SH-SY5Y (cell line): ENCODE measurements around the gene TIMM10B.

ENCODE experiments used
- GATA2 ChIP-seq: IDR thresholded peaks from 2 replicates; pipeline ENCODE4 v1.6.1; 2011; ENCODE audit warnings: mild to moderate bottlenecking, low read depth, low read length
- GATA3 ChIP-seq: IDR thresholded peaks from 2 replicates; pipeline ENCODE4 v1.6.1; 2011; ENCODE audit warnings: low read depth, mild to moderate bottlenecking, low read length, moderate library complexity

TIMM10B gene

DNA sequence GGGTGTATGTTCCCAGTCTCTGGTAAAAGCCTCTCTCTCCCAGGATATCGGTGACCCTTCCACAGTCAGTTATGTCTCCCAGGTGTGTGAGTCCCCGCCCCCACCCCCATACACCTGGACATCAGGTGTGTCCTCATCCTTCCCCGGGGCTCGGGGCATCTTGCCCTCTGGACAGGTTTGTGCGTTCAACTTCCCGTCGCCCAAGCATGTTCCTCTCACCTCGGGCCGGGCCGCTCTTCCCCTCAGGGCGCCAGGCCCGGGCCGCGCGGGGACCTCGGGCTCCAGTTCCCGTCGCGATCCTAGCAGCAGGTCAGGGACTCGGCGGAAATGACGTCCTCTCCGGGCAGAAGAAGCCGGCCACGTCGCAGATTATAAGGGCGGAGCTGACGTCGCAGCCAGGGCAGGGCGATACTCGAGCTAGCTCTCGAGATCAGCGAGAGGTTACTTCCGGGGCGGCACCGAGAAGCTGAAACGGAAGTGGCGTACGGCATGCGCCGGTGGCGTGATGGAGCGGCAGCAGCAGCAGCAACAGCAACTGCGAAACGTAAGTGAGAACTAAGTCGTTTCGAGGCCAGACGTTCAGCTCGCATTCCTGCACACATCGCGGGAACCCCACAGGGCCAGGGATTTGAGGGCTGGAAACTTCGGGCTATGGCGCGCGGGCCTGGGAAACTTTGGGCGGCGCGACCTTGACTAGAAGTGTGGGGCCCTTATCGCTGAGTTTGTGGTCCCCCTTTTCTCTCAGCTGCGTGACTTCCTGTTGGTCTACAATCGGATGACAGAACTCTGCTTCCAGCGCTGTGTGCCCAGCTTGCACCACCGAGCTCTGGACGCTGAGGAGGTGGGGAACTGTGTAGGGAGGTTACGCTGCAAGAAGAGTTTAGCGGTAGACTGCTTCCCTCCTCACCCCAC, at the start of gene TIMM10B, which contains the start of gene ARFIP2:
TSS of gene TIMM10B (plus strand) at position 490 of the 912 bp plus-strand sequence. CDS start at position 506, 16 bp downstream.
TSS of gene ARFIP2 (minus strand) at position 320 of the 912 bp plus-strand sequence. CDS start 910 bp downstream, outside the sequence.
- no peak for TF ChIP-seq GATA2
- TF ChIP-seq GATA3 = no peak

- TF ChIP-seq GATA3 (no peak), GATA2 (no peak)
These were observed 49.4 kb upstream of the TIMM10B start for GRCh38 chr11:6431861-6432260.

GRCh38 chr11:6433998-6434660, 47.2 kb upstream of the TIMM10B start:
- no peak for TF ChIP-seq GATA2
- TF ChIP-seq GATA3 = no peak

DNA sequence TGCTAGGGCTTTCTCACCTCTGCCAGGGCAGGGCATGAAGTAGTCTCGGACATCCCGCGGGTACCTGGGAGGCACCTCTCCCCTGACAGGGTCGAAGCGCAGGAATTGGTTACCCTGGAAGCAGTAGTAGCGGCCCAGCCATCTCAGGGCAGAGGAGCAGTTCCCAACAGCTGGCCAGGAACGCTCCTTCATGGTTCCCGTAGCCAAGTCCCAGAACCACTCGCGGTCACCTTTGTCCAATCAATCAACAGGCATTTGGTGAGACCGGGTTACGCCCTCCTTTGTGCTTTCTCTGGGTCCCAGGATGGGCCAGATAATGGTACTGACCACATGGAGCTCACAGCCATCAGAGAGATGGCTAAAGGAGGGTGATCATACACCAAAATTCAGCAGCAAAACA, 43.9 kb upstream of the TIMM10B start:
- no peak for TF ChIP-seq GATA3
- no peak for TF ChIP-seq GATA2

DNA sequence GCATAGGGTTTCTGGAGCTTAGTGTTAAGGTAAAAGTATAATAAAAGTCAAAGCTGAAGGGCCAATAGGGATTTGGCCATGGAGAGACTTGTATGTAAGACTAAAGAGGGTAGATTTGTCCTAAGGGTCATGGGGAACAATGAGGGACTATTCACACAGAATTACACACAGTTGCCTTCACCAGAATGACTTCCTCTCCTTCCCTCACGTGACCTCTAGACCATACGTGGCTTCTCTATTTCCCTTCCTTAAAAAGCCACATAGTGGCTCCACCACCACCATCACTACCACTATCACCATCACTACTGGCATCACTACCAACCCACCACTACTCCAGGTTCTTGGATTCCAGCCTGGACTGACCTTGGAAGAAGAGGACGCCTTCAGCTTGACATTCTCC, 43.3 kb upstream of the TIMM10B start:
- TF ChIP-seq GATA3 (no peak), GATA2 (no peak)

GRCh38 chr11:6438979-6439571, 42.2 kb upstream of the TIMM10B start:
- no peak for TF ChIP-seq GATA3
- no peak for TF ChIP-seq GATA2

- TF ChIP-seq GATA2 (no peak), GATA3 (no peak)
These were observed 40.4 kb upstream of the TIMM10B start, which contains the start of gene HPX for GRCh38 chr11:6440906-6441358. Gene HPX (minus strand): TSS chr11:6440987. CDS start chr11:6440963, 24 bp downstream.

- no peak for TF ChIP-seq GATA3
- TF ChIP-seq GATA2 = no peak
These were observed 38.9 kb upstream of the TIMM10B start for GRCh38 chr11:6442441-6442840.

DNA sequence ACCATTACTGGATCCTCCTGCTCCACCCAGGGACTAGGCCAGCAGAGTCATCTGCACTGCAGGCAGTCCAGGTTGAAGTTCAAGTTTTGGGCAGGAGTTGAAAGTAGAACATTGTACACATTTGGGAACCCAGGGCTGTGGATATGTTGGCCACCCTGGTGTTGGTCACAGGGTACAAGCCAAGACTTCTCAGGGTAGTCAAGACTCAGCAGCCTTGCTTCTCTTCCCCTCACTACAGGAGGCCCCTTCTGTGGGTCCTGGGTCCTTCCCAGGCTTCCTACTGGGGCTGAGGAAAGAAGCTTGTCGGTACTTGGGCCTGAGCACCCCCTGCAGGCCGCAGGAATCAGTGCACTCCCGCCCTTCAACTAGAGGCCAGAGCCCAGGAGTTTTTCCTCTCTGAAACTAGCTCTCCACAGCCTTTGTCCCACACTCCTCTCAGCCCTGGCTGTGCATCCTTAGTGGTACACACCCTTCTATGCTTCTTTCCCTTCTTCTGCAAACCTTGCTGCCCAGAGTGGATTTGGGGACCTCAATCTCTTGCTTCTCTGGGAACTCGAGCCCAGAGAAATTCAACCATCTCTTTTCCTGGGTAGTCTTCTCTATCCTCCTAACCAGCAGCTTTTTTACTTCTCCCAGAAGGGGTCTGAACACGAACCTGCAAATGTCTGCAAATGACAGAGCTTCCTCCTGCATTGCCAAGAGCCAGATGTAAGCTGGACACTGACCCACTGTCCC, 37.9 kb upstream of the TIMM10B start:
- TF ChIP-seq GATA3 (no peak), GATA2 (no peak)

DNA sequence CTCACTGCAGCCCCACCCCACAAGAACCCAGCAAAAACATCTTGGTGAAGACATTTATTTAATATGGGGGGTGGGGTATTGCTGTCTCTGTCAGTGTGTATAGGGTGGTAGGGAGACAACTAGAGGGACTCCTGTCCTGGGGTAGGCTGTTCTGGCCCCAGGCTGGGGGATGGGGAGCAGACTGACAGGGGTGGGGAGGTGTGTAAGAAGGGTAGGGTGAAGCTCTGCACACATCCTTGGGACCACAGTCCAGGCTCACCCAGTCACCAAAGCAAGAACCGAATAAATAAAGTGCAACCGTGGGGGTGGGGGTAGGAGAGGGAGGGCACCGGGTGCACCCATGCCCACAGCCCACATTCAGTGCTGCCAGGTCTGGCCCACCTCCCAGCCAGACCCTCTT, 32.7 kb upstream of the TIMM10B start:
- TF ChIP-seq GATA2 (no peak), GATA3 (no peak)

DNA sequence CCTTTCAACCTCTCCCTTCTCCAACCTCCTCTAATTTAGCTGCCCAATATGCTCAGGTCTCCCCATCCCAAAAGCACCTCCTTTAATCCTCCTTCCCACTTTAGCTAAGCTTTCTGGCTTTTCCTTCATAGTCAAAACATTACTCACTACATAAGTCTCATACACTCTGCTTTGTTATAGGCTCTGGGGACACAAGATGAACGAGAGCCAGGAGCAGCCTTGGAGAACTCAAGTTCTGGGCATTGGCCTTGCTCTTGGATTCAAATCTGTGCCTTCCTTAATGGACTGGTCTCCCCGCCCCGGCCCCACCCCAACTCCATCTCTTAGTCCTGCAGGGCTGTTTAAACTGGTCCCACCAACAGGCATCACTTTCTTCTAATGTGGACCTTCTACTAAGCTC, 29.1 kb upstream of the TIMM10B start:
- no peak for TF ChIP-seq GATA3
- no peak for TF ChIP-seq GATA2

DNA sequence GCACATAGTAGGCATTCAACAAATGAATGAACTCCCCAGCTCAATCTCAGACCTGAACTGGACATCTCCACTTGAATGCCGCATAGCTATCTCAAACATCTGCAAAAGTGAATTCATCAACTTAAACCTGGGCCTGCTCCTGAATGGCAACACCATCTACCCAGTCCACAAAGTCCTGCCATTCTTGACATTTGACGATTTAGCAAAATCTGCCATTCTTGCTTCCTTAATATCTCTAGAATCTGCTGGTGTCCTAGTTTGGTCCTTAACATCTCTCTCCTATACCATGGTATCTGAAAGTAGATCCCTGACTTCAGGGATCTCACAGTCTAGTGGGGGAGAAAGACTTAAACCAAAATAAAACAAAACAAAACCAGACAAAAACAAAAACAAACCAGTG, 28.1 kb upstream of the TIMM10B start:
- TF ChIP-seq GATA2 (no peak), GATA3 (no peak)

DNA sequence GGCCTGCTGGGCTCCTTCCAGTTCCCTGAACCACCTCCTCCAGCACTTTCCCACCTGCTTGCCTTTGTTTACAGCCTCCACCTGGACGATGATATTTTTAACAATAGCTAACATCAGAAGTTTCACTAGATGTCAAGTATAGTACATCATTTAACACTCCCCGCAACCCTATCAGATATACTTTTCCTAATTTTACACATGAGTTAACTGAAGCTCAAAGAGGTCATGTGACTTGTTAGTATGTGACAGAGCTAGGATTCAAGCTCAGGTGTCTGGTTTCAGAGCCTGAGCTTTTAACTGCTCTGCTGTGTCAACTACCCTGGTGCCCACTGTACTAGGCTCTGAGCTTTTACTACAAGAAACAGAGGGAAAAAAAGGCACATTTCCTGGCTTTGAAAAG, 26.2 kb upstream of the TIMM10B start:
- TF ChIP-seq GATA2 = no peak
- no peak for TF ChIP-seq GATA3

DNA sequence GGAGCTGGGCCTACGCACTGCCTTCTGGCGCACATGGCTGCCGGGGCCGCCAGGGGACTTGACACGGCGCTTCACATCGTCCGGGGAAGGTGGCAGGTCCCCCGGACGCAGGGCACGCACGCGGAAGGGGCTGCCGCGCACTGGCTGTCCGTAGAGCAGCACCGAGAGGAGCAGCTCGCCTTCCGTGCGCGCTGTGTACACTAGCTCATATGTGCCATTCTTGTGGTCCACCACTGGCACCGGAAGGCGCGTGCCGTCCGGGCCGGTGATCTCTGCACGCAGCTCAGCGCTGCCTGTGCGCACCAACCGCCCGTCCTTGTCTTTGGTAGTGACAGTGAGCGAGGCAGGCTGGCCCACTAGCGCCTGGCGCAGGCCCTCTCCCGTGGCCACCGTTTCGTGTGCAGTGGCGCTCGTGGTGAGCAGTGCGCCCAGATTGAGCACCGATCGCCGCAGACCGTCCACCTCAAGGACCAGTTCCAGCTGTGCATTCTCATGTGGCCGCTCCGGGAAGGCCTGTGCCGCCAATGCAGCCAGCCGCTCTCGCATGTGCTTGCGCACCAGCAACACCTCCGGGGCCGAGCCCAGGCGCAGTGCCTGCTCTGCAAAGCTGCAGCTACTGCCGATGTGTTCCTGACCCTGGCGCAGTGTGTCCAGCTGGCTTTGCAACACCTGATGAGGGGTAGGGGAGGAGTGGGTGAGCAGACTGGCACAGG, 24.8 kb upstream of the TIMM10B start:
- TF ChIP-seq GATA3 (no peak), GATA2 (no peak)
